WTC11 (cell line): ENCODE measurements around the gene TIMM13. TPM values are rescaled to one million over a fixed set of nuclear protein-coding genes. Genes with fewer than 3 reads are reported as not detected.
A peak's percentile ranks its signal among the peaks of the same experiment; 100 is the strongest.

ENCODE experiments used
- ATAC-seq: fragments of 200-7000 bp; cut with Tn5 transposase; 2 replicates; pipeline ENCODE4 v1.10.0; 2021; ENCODE audit warnings: mild to moderate bottlenecking, moderate library complexity
- CTCF ChIA-PET: fragments of 300-600 bp; sonication (Branson Sonifier 250); formaldehyde crosslinking; loops from one replicate; lab custom pipeline; 2021; ENCODE audit warnings: antibody characterized with exemption; lab: Charles Lee
- POLR2A ChIA-PET: fragments of 350-600 bp; sonication (Branson Sonifier 250); formaldehyde crosslinking; loops from one replicate; lab custom pipeline; 2021; ENCODE audit warnings: antibody characterized with exemption; lab: Charles Lee
- DNase-seq: peaks from one replicate; pipeline ENCODE4 v3.0.0; 2021; ENCODE audit warnings: low spot score
- H3K27ac Mint-ChIP-seq: 2 replicates; pipeline ENCODE4 v1.8.0; 2021; ENCODE audit warnings: mixed read lengths
- H3K27me3 Mint-ChIP-seq: 2 replicates; pipeline ENCODE4 v1.8.0; 2021; ENCODE audit warnings: low read depth, mild to moderate bottlenecking, moderate library complexity, mixed read lengths
- H3K36me3 Mint-ChIP-seq: 2 replicates; pipeline ENCODE4 v1.8.0; 2021; ENCODE audit warnings: mixed read lengths
- H3K4me1 Mint-ChIP-seq: 2 replicates; pipeline ENCODE4 v1.8.0; 2022; ENCODE audit warnings: mixed read lengths
- H3K4me3 Mint-ChIP-seq: 2 replicates; pipeline ENCODE4 v1.8.0; 2021; ENCODE audit warnings: mild to moderate bottlenecking, moderate library complexity, mixed read lengths
- H3K9me3 Mint-ChIP-seq: 2 replicates; pipeline ENCODE4 v1.8.0; 2021; ENCODE audit warnings: mixed read lengths
- CBFB ChIP-seq: sonication (generic); formaldehyde crosslinking; IDR thresholded peaks from 2 replicates; pipeline ENCODE4 v1.8.1; 2022; ENCODE audit warnings: mild to moderate bottlenecking, low read depth, missing genetic modification reagents
- ETV6 ChIP-seq: sonication (generic); formaldehyde crosslinking; IDR thresholded peaks from 2 replicates; pipeline ENCODE4 v1.8.1; 2022; ENCODE audit warnings: mild to moderate bottlenecking, missing genetic modification reagents
- GTF2I ChIP-seq: fragments of 250-450 bp; sonication (Bioruptor Pico); conservative IDR thresholded peaks from 2 replicates; pipeline ENCODE4 v1.4.0; 2021; ENCODE audit warnings: mild to moderate bottlenecking
- KAT7 ChIP-seq: sonication (generic); formaldehyde crosslinking; IDR thresholded peaks from 2 replicates; pipeline ENCODE4 v1.8.1; 2023; ENCODE audit warnings: missing genetic modification reagents, mild to moderate bottlenecking, borderline replicate concordance
- NFATC4 ChIP-seq: fragments of 250-450 bp; sonication (Bioruptor Pico); IDR thresholded peaks from 2 replicates; pipeline ENCODE4 v1.9.0; 2021; ENCODE audit warnings: mild to moderate bottlenecking
- NFE2L1 ChIP-seq: sonication (generic); formaldehyde crosslinking; IDR thresholded peaks from 2 replicates; pipeline ENCODE4 v1.8.1; 2023; ENCODE audit warnings: missing genetic modification reagents
- NFYB ChIP-seq: sonication (generic); formaldehyde crosslinking; conservative IDR thresholded peaks from 2 replicates; pipeline ENCODE4 v1.8.0; 2022; ENCODE audit warnings: low read depth, missing genetic modification reagents
- TEAD1 ChIP-seq: sonication (generic); formaldehyde crosslinking; IDR thresholded peaks from 2 replicates; pipeline ENCODE4 v1.8.0; 2022; ENCODE audit warnings: mild to moderate bottlenecking, missing genetic modification reagents
- TP53 ChIP-seq: sonication (generic); formaldehyde crosslinking; IDR thresholded peaks from 2 replicates; pipeline ENCODE4 v1.8.1; 2023; ENCODE audit warnings: mild to moderate bottlenecking, missing genetic modification reagents
- ZNF121 ChIP-seq: sonication (generic); formaldehyde crosslinking; IDR thresholded peaks from 2 replicates; pipeline ENCODE4 v1.8.0; 2023; ENCODE audit warnings: missing genetic modification reagents
- ZNF232 ChIP-seq: sonication (generic); formaldehyde crosslinking; IDR thresholded peaks from 2 replicates; pipeline ENCODE4 v1.8.0; 2022; ENCODE audit warnings: mild to moderate bottlenecking, missing genetic modification reagents
- ZNF263 ChIP-seq: sonication (generic); formaldehyde crosslinking; IDR thresholded peaks from 2 replicates; pipeline ENCODE4 v1.8.1; 2022; ENCODE audit warnings: low read depth, mild to moderate bottlenecking, moderate library complexity, missing genetic modification reagents
- total RNA-seq: library from RNA; stranded (reverse); gene quantifications from 3 replicates; pipeline ENCODE4 v1.2.3, GENCODE V29; 2021
- TF ChIP-seq, protein P1 (sequence below): sonication (generic); formaldehyde crosslinking; IDR thresholded peaks from 2 replicates; pipeline ENCODE4 v1.8.1; 2023; ENCODE audit warnings: mild to moderate bottlenecking, missing genetic modification reagents
- TF ChIP-seq, protein P2 (sequence below): fragments of 250-450 bp; sonication (Bioruptor Pico); IDR thresholded peaks from 2 replicates; pipeline ENCODE4 v1.9.0; 2021; ENCODE audit warnings: mild to moderate bottlenecking
- TF ChIP-seq, protein P3 (sequence below): sonication (generic); formaldehyde crosslinking; IDR thresholded peaks from 2 replicates; pipeline ENCODE4 v1.8.0; 2023; ENCODE audit warnings: missing genetic modification reagents
- TF ChIP-seq, protein P4 (sequence below): sonication (generic); formaldehyde crosslinking; IDR thresholded peaks from 2 replicates; pipeline ENCODE4 v1.8.1; 2023; ENCODE audit warnings: mild to moderate bottlenecking, moderate library complexity, missing genetic modification reagents
- TF ChIP-seq, protein P5 (sequence below): sonication (generic); formaldehyde crosslinking; IDR thresholded peaks from 2 replicates; pipeline ENCODE4 v1.8.1; 2023; ENCODE audit warnings: mild to moderate bottlenecking, missing genetic modification reagents

TIMM13 gene
- total RNA-seq, 1 experiment from 2014 or later: 342 TPM

DNA sequence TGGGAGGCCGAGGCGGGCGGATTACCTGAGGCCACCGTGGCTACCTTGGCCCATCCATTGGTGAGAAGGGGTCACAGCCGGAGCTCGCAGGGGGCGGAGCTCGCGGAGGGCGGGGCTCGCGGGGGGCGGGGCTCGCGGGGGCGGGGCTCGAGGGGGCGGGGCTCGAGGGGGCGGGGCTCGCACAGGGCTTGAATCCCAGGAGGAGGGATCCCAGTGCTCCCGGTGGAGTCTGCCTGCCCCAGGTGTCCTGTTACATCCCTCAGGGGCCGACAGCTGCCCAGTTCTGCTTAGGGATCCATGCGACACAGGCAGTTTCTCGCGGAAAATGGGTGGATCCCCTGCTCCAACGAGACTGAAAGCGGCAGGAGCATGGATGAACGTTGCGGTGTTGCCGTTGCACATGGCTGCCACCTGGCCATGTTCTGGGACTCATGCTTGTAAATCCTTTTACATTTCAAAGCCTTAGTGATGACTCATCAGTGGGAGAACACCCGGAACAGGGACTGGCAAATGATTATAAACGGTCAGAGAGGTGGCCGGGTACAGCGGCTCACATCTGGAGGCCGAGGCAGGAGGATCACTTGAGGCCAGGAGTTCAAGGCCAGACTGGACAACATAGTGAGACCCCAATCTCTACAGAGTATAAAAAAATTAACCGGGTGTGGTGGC, 42.2 kb downstream of the TIMM13 start (continued):
- TF ChIP-seq, protein P1, sequence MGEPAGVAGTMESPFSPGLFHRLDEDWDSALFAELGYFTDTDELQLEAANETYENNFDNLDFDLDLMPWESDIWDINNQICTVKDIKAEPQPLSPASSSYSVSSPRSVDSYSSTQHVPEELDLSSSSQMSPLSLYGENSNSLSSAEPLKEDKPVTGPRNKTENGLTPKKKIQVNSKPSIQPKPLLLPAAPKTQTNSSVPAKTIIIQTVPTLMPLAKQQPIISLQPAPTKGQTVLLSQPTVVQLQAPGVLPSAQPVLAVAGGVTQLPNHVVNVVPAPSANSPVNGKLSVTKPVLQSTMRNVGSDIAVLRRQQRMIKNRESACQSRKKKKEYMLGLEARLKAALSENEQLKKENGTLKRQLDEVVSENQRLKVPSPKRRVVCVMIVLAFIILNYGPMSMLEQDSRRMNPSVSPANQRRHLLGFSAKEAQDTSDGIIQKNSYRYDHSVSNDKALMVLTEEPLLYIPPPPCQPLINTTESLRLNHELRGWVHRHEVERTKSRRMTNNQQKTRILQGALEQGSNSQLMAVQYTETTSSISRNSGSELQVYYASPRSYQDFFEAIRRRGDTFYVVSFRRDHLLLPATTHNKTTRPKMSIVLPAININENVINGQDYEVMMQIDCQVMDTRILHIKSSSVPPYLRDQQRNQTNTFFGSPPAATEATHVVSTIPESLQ (CRISPR knock-in tag): no peak
- TF ChIP-seq ETV6 (CRISPR knock-in tag): no peak
- TF ChIP-seq, protein P2, sequence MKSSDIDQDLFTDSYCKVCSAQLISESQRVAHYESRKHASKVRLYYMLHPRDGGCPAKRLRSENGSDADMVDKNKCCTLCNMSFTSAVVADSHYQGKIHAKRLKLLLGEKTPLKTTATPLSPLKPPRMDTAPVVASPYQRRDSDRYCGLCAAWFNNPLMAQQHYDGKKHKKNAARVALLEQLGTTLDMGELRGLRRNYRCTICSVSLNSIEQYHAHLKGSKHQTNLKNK (CRISPR knock-in tag): no peak
- TF ChIP-seq CBFB: no peak

DNA sequence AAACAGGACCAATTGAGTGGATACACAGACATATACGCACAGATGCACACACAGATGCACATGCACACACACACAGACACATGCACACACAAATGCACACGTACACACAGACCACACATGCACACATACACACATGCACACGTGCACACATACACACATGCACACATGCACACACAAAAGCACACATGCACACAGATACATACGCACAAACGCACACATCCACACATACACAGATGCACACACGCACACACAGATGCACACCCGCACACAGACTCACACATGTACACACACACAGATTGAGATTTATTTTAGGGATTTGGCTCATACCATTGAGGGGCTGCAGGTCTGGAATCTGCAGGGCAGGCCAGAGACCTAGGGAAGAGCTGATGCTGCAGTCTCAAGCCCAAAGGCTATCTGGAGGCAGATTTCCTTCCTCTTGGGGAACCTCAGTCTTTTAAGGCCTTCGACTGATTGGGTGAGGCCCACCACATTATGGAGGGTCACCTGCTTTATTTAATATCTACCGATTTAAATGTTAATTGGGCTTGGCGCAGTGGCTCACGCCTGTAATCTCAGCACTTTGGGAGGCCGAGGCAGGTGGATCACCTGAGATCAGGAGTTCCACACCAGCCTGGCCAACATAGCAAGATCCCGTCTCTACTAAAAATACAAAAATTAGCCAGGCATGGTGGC, 44.7 kb downstream of the TIMM13 start:
- peaks cover 14% of the 10 kb centered on the region for H3K27me3 Mint-ChIP-seq
- TF ChIP-seq TP53 (no peak), NFE2L1 (CRISPR knock-in tag) (no peak), ZNF121 (CRISPR knock-in tag) (peak; percentile 63; the same call in 1 of the 2 replicates), GTF2I (CRISPR knock-in tag) (peak; percentile 84)
- peaks cover 9% of the 10 kb centered on the region for H3K36me3 Mint-ChIP-seq
- no peak overlapping the region for H3K4me3 Mint-ChIP-seq
- H3K4me1 Mint-ChIP-seq: peaks cover 3% of the 10 kb centered on the region; the same call in 1 of the 2 replicates
- ATAC-seq (no peak), DNase-seq (no peak)
- ChIA-PET POLR2A (no interaction called here), CTCF (no interaction called here)
- H3K27ac Mint-ChIP-seq: no peak overlapping the region
- peaks cover 34% of the 10 kb centered on the region for H3K9me3 Mint-ChIP-seq

DNA sequence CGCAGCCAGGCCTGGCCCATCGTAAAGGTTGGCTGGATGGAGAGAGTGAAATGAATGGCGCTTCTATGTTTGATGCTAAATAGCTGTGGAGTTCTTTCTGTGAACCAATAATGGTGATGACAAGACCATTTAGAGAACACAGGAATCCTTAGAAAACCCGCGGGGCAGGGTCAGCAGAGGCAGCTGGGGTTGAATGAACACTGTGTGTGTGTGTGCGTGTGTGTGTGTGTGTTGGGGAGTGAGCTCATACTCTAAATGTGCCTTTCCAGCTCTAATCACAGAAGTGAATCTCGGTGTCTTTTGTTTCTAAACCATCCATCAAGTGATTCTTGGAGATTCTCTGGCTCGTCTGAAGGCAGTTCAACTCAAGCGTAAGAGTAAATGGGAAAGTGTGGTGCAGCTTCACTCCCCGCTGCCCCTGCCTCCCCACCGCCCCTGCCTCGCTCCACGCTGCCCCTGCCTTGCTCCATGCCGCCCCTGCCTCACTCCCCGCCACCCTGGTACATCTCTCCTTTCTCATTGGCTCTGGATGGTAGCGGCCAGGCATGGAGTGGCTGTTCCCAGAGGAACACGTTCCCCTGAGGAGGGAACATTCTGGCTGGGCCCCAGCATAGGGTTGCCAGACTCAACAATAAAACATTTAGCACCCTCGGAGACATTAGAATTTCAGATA, 46.1 kb downstream of the TIMM13 start:
- Mint-ChIP-seq H3K9me3 (peaks cover 36% of the 10 kb centered on the region), H3K27me3 (peaks cover 13% of the 10 kb centered on the region)
- POLR2A ChIA-PET: no interaction called here

DNA sequence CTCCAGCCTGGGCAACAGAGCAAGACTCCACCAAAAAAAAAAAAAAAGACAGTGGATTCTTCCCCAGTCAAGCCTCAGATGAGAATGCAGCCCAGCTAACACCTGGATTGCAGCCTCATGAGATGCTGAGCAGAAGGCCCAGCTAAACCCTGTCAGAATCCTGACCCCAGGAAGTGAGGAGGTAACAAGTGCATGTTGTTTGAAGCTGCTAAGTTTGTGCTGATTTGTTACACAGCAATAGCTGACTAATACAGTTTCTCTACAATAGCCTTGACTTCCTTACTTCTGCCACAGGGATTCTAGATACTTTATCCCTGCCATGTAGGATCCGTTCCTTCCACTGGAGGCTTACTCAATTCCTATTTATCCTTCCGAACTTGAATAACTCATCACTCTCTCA, 46.8 kb downstream of the TIMM13 start:
- DNase-seq (no peak), ATAC-seq (no peak)
- ChIA-PET POLR2A (no interaction called here), CTCF (interaction anchor here (0.8 kb wide), 1 partner anchor 12 kb away, joined by 3 read pairs; no protein-coding TSS in a partner anchor)
- TF ChIP-seq, protein P3, sequence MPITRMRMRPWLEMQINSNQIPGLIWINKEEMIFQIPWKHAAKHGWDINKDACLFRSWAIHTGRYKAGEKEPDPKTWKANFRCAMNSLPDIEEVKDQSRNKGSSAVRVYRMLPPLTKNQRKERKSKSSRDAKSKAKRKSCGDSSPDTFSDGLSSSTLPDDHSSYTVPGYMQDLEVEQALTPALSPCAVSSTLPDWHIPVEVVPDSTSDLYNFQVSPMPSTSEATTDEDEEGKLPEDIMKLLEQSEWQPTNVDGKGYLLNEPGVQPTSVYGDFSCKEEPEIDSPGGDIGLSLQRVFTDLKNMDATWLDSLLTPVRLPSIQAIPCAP: no peak
- TF ChIP-seq ZNF263 (CRISPR knock-in tag) (no peak), NFATC4 (CRISPR knock-in tag) (no peak), NFYB (CRISPR knock-in tag) (no peak), ZNF232 (CRISPR knock-in tag) (no peak), KAT7 (CRISPR knock-in tag) (no peak), TEAD1 (no peak)
- TF ChIP-seq, protein P4, sequence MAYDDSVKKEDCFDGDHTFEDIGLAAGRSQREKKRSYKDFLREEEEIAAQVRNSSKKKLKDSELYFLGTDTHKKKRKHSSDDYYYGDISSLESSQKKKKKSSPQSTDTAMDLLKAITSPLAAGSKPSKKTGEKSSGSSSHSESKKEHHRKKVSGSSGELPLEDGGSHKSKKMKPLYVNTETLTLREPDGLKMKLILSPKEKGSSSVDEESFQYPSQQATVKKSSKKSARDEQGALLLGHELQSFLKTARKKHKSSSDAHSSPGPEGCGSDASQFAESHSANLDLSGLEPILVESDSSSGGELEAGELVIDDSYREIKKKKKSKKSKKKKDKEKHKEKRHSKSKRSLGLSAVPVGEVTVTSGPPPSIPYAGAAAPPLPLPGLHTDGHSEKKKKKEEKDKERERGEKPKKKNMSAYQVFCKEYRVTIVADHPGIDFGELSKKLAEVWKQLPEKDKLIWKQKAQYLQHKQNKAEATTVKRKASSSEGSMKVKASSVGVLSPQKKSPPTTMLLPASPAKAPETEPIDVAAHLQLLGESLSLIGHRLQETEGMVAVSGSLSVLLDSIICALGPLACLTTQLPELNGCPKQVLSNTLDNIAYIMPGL (CRISPR knock-in tag): no peak
- peaks cover 3% of the 10 kb centered on the region; the same call in 1 of the 2 replicates for H3K4me1 Mint-ChIP-seq
- H3K4me3 Mint-ChIP-seq: no peak overlapping the region
- H3K27ac Mint-ChIP-seq: no peak overlapping the region
- peaks cover 13% of the 10 kb centered on the region for H3K27me3 Mint-ChIP-seq
- peaks cover 11% of the 10 kb centered on the region for H3K36me3 Mint-ChIP-seq
- peaks cover 37% of the 10 kb centered on the region for H3K9me3 Mint-ChIP-seq

More for the DNA sequence above, 46.1 kb downstream of the TIMM13 start:
- Mint-ChIP-seq H3K27ac (no peak overlapping the region), H3K4me1 (peaks cover 3% of the 10 kb centered on the region; the same call in 1 of the 2 replicates), H3K4me3 (no peak overlapping the region), H3K36me3 (peaks cover 11% of the 10 kb centered on the region)
- CTCF ChIA-PET: interaction anchor here (0.8 kb wide), 1 partner anchor 11 kb away, joined by 3 read pairs; no protein-coding TSS in a partner anchor
- TF ChIP-seq, protein P5, sequence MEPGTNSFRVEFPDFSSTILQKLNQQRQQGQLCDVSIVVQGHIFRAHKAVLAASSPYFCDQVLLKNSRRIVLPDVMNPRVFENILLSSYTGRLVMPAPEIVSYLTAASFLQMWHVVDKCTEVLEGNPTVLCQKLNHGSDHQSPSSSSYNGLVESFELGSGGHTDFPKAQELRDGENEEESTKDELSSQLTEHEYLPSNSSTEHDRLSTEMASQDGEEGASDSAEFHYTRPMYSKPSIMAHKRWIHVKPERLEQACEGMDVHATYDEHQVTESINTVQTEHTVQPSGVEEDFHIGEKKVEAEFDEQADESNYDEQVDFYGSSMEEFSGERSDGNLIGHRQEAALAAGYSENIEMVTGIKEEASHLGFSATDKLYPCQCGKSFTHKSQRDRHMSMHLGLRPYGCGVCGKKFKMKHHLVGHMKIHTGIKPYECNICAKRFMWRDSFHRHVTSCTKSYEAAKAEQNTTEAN: no peak
- TF ChIP-seq, all 79 proteins: peak for 0
- ATAC-seq (no peak), DNase-seq (no peak)
